UCSD-AML1 (cell line): Measurements from ENCODE around the gene FAM168B.

Experiments
- DNase-seq: peaks from one replicate; lab custom pipeline; 2025; ENCODE audit not compliant: unreplicated experiment; lab: John Stamatoyannopoulos, UW

The FAM168B gene

GRCh38 chr2:131040661-131041401 is 52.4 kb downstream of the FAM168B start:
- no peak for DNase-seq

DNA sequence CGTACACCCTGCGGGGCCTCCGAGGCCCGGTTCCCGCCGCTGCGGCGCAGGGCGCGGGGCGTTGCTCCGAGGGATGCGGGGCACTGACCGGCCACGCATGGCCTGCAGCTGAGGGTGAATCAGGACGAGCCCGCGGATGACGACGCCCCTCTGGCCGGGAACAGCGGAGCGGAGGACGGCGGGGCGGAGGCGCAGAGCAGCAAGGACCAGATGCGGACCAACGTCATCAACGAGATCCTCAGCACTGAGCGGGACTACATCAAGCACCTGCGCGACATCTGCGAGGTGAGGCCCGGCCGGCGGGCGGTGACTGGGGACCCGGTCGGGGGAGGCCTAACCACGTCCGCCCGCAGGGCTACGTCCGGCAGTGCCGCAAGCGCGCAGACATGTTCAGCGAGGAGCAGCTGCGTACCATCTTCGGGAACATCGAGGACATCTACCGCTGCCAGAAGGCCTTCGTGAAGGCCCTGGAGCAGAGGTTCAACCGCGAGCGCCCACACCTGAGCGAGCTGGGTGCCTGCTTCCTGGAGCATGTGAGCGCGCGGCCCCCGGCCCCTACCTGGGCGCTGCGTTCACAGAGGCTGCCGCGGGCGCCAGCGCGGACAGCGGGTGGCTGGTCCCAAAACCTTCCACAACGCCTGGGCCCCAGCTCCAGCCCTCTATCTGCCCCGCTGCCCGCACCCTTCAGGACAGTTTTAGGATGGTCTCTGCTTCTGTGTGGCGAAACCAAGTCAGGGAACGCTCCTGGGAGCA is 53.2 kb downstream of the FAM168B start:
- DNase-seq, result no peak

GRCh38 chr2:131039535-131039907 is 53.7 kb downstream of the FAM168B start:
- DNase-seq, result no peak

GRCh38 chr2:131039101-131039440 is 54.2 kb downstream of the FAM168B start:
- no peak for DNase-seq

- DNase-seq, result no peak
These were observed 54.8 kb downstream of the FAM168B start for GRCh38 chr2:131038258-131039100.

- no peak for DNase-seq
These were observed 55.6 kb downstream of the FAM168B start for GRCh38 chr2:131037398-131038257.

GRCh38 chr2:131036696-131037397 is 56.4 kb downstream of the FAM168B start:
- no peak for DNase-seq

DNA sequence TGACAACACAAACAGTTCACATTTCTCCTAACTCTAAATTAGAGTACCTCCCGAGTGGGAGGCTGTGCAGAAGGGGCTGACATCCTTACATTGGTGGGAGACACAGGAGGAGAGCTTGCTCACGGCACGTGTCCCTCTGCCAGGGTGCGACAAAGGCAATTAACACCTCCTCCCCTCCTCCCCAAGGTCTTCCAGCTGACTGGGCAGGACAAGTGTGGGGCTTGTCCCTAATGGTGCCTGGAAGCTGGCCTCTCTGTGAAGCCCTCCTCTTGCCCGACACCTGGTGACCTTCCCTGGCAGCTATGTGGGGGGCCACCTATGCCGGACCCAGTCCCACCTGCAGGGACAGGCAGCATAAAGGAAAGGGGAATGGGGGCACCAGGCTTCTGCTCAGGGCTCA is 57.0 kb downstream of the FAM168B start:
- no peak for DNase-seq

DNA sequence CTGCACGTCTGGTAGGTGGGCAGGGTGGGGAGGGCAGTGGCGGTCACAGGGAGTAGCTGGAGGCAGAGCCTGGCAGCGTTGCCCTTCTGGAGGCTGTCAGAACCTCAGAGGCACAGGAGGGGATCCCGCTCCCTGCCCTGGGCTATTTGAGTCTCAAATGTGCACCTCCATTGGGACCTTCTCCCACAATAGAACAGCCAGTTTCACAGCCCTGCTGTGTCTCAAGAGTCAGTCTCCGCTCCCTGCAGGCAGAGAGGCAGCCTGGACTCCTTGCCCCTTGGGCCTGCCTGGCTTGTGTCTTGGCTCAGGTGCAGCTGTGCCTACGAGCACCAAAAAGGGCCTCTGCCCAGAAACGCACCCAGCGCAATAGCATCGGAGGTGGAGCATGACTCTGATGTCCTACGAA is 57.4 kb downstream of the FAM168B start:
- DNase-seq, result no peak

- DNase-seq, result no peak
These were observed 58.0 kb downstream of the FAM168B start for GRCh38 chr2:131035112-131035825.

GRCh38 chr2:131034122-131035051 is 58.9 kb downstream of the FAM168B start:
- DNase-seq, result no peak

DNA sequence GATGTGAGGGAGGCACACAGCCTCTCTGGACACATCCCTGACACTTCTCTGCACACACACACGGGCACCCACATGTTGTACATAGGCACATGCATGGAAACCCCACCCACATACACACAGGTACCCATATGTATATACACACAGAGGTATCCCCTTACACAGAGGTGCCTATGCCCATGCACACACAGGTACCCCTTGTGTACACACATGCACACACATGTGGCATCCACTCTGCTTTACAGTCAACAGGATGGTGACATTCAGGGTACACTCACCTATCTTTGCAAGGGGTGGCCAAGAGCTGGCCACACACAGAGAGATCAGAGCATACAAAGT is 59.5 kb downstream of the FAM168B start:
- DNase-seq, result no peak

DNA sequence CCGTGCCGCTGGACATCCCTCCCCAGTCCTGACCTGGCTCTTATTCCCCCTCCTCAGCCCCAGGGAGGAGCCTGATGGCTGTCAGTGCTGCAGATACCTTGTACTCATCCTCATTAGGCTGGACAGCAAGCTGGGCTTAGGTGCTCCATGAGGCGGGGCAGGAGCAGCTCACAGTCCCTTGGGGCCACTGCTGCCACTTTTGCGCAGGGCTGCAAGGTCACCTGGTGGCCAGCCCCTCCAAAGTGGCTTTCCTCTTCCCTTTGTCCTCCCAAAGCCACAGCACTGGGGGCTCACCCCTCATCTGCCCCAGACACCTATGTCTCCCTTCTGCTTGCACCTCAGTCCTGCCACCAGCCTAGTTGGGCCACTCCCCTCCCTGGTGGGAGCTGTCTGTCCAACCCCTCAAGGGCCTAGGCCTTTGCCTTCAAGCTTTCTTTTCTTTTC is 60.8 kb downstream of the FAM168B start:
- no peak for DNase-seq

GRCh38 chr2:131031875-131032274 is 61.4 kb downstream of the FAM168B start:
- no peak for DNase-seq

DNA sequence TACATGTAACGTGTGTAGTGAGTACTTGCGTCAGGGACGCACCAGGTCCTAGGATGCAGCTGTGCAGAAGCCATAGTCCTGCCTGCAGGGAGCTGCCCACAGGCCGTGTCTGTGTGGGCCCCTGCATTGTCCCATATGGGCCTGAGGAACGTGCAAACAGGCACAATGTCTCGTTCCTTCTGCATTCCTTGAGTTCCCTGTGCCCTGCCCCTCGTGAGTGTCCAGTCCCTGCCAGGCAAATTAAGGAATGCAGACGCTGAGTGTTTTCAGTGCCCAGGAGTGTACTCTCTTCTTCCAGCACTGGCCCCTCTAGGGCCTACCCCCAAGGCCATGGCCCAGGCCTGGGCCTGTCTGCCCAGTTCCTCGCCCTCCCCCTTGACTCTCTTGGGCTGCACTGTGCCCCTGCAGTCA is 61.8 kb downstream of the FAM168B start:
- DNase-seq, result no peak

DNA sequence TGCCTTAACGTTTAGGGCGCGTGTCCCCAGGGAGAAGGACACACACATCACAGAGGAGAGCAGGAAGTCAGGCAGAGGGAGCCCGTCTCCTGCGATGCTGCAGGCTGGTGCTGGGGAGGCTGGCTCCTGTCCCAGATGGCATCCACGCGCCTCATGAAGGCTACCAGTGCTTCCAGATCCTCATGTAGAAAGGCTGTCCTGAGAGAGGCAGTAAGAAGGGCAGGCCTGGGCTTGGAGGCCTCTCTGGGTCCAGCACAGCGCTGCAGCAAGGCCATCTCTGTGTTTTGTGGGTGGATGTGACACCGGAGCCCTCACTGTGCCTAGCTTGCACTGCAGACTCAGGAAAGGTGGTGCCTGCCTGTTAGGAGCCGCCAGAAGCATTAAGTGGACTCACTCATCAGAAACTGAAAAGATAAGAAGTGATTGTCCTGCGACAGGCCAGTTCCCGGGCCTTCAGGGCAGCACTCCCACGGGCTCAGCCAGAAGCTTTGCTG is 62.7 kb downstream of the FAM168B start:
- DNase-seq, result no peak

GRCh38 chr2:131029812-131030211 is 63.4 kb downstream of the FAM168B start:
- no peak for DNase-seq
